HG02588 (cell line): ENCODE data around the gene GSPT1.

Experiments used
- ATAC-seq: cut with Tn5 transposase; IDR thresholded peaks from one replicate; pipeline ENCODE4 v1.9.1; 2021; ENCODE audit warnings: mild to moderate bottlenecking, moderate library complexity; ENCODE audit not compliant: unreplicated experiment

The GSPT1 gene

GRCh38 chr16:11913425-11914079 is 2.2 kb downstream of the GSPT1 start:
- ATAC-seq = no peak

GRCh38 chr16:11909653-11910545 is 5.9 kb downstream of the GSPT1 start:
- ATAC-seq = no peak

- no peak for ATAC-seq
These were observed 8.4 kb downstream of the GSPT1 start for GRCh38 chr16:11907160-11907970.

GRCh38 chr16:11903906-11904305 is 11.8 kb downstream of the GSPT1 start:
- no peak for ATAC-seq

GRCh38 chr16:11901091-11901490 is 14.7 kb downstream of the GSPT1 start:
- ATAC-seq = no peak

- no peak for ATAC-seq
These were observed 19.1 kb downstream of the GSPT1 start for GRCh38 chr16:11896486-11897176.

- no peak for ATAC-seq
These were observed 22.2 kb downstream of the GSPT1 start for GRCh38 chr16:11893571-11893970.

GRCh38 chr16:11892761-11893160 is 23.0 kb downstream of the GSPT1 start:
- ATAC-seq = no peak

- ATAC-seq = no peak
These were observed 25.4 kb downstream of the GSPT1 start for GRCh38 chr16:11890231-11890965.

- no peak for ATAC-seq
These were observed 28.9 kb downstream of the GSPT1 start for GRCh38 chr16:11886881-11887280.

- no peak for ATAC-seq
These were observed 31.7 kb downstream of the GSPT1 start for GRCh38 chr16:11884035-11884434.

- no peak for ATAC-seq
These were observed 35.7 kb downstream of the GSPT1 start for GRCh38 chr16:11880007-11880406.

GRCh38 chr16:11877374-11877773 is 38.4 kb downstream of the GSPT1 start:
- ATAC-seq = no peak

GRCh38 chr16:11876306-11876705 is 39.5 kb downstream of the GSPT1 start:
- no peak for ATAC-seq

GRCh38 chr16:11875721-11876120 is 40.0 kb downstream of the GSPT1 start:
- no peak for ATAC-seq

GRCh38 chr16:11871193-11871592 is 44.6 kb downstream of the GSPT1 start:
- ATAC-seq = no peak

GRCh38 chr16:11870399-11870798 is 45.4 kb downstream of the GSPT1 start:
- no peak for ATAC-seq

GRCh38 chr16:11869353-11870228 is 46.2 kb downstream of the GSPT1 start:
- ATAC-seq = no peak

GRCh38 chr16:11868412-11868980 is 47.3 kb downstream of the GSPT1 start:
- no peak for ATAC-seq
